ENCODE results near the gene RABGAP1. TPM values are rescaled to one million over a fixed set of nuclear protein-coding genes. Genes with fewer than 3 reads are reported as not detected.

The RABGAP1 gene
- total RNA-seq, 1 experiment from 2014 or later, result 95.8 TPM

- H3F3A ChIP-seq (ENCODE audit: insufficient read depth, low read depth), result no peaks in the 10 kb centered on the region; the same call in 1 of the 2 replicates
- 0 out of 2 replicates have a peak, but pooled peaks cover 4% of the 10 kb centered on the region for H3K36me3 ChIP-seq (ENCODE audit: low read depth)
- CTCF ChIA-PET, result interaction anchor here (0.7 kb wide), 1 partner anchor 317 kb away, joined by 3 read pairs; no protein-coding TSS in a partner anchor
Observed at GRCh38 chr9:123053711-123054110, 112.9 kb downstream of the RABGAP1 start.

GRCh38 chr9:123058834-123059233 is 118.0 kb downstream of the RABGAP1 start:
- H3K9me3 ChIP-seq (ENCODE audit: insufficient read depth, low read depth), result no peaks in the 10 kb centered on the region
- H4K20me1 ChIP-seq (ENCODE audit: insufficient read depth), result peaks cover 7% of the 10 kb centered on the region
- TF ChIP-seq EZH2 (IDR thresholded peaks at IDR 0.05; ENCODE audit: low read depth) (no peak), CTCF (conservative IDR thresholded peaks at IDR 0.05) (no peak)
- CTCF ChIA-PET, result no interaction called here
- DNase-seq, result no peak
- 0 out of 2 replicates have a peak, but pooled peaks cover 3% of the 10 kb centered on the region for H3K36me3 ChIP-seq (ENCODE audit: low read depth)
- no peaks in the 10 kb centered on the region for H3K27me3 ChIP-seq (ENCODE audit: insufficient read depth, low read depth)
- BruUV-seq (replicated peaks), result no TSS peak
- no peaks in the 10 kb centered on the region for H3K79me2 ChIP-seq (ENCODE audit: low read depth)
- no peaks in the 10 kb centered on the region for H3K4me1 ChIP-seq (replicated peaks; ENCODE audit: insufficient read depth)
- H3K4me3 ChIP-seq, result no peak overlapping the region
- H2AFZ ChIP-seq, result no peak overlapping the region
- H3K9me2 ChIP-seq (ENCODE audit: insufficient read depth), result no peaks in the 10 kb centered on the region
- intact Hi-C loops (cut with micrococcal nuclease; ENCODE audit: unreplicated experiment), result no loop called here
- no peak overlapping the region for H3K4me2 ChIP-seq
- POLR2A ChIA-PET (ENCODE audit: unreplicated experiment), result no interaction called here
- no peak overlapping the region for H3K27ac ChIP-seq
- 0 out of 2 replicates have a peak, but pooled peaks cover 6% of the 10 kb centered on the region for H3F3A ChIP-seq (ENCODE audit: insufficient read depth, low read depth)

More at GRCh38 chr9:123053711-123054110, 112.9 kb downstream of the RABGAP1 start:
- no TSS peak for BruUV-seq (replicated peaks)
- Histone ChIP-seq H4K20me1 (ENCODE audit: insufficient read depth) (peaks cover 15% of the 10 kb centered on the region), H3K4me1 (replicated peaks; ENCODE audit: insufficient read depth) (no peaks in the 10 kb centered on the region), H3K79me2 (ENCODE audit: low read depth) (no peaks in the 10 kb centered on the region), H3K4me3 (no peak overlapping the region), H3K4me2 (no peak overlapping the region), H3K9me2 (ENCODE audit: insufficient read depth) (no peaks in the 10 kb centered on the region), H2AFZ (no peak overlapping the region), H3K27ac (no peak overlapping the region), H3K9me3 (ENCODE audit: insufficient read depth, low read depth) (no peaks in the 10 kb centered on the region), H3K27me3 (ENCODE audit: insufficient read depth, low read depth) (no peaks in the 10 kb centered on the region)
- intact Hi-C loops (cut with micrococcal nuclease; ENCODE audit: unreplicated experiment), result no loop called here
- POLR2A ChIA-PET (ENCODE audit: unreplicated experiment), result interaction anchor here (0.6 kb wide), 1 partner anchor 67 kb away, joined by 4 read pairs; no protein-coding TSS in a partner anchor
- no peak for DNase-seq
- TF ChIP-seq EZH2 (IDR thresholded peaks at IDR 0.05; ENCODE audit: low read depth) (no peak), CTCF (conservative IDR thresholded peaks at IDR 0.05) (no peak)

- H3K79me2 ChIP-seq (ENCODE audit: low read depth), result no peaks in the 10 kb centered on the region
- TF ChIP-seq EZH2 (IDR thresholded peaks at IDR 0.05; ENCODE audit: low read depth), result no peak
- no peak for TF ChIP-seq CTCF (conservative IDR thresholded peaks at IDR 0.05)
- H3K4me1 ChIP-seq (replicated peaks; ENCODE audit: insufficient read depth), result no peaks in the 10 kb centered on the region
- no peak overlapping the region for H3K4me2 ChIP-seq
- ChIA-PET CTCF (no interaction called here), POLR2A (ENCODE audit: unreplicated experiment) (no interaction called here)
- H4K20me1 ChIP-seq (ENCODE audit: insufficient read depth), result peaks cover 3% of the 10 kb centered on the region; the same call in 1 of the 2 replicates
- H3K36me3 ChIP-seq (ENCODE audit: low read depth), result no peaks in the 10 kb centered on the region
- no peaks in the 10 kb centered on the region for H3K9me2 ChIP-seq (ENCODE audit: insufficient read depth)
- H2AFZ ChIP-seq, result no peak overlapping the region
- no peak overlapping the region for H3K27ac ChIP-seq
- no peak overlapping the region for H3K4me3 ChIP-seq
- no TSS peak for BruUV-seq (replicated peaks)
- intact Hi-C loops (cut with micrococcal nuclease; ENCODE audit: unreplicated experiment), result no loop called here
- H3F3A ChIP-seq (ENCODE audit: insufficient read depth, low read depth), result 0 out of 2 replicates have a peak, but pooled peaks cover 6% of the 10 kb centered on the region
- H3K27me3 ChIP-seq (ENCODE audit: insufficient read depth, low read depth), result no peaks in the 10 kb centered on the region
- no peak for DNase-seq
- H3K9me3 ChIP-seq (ENCODE audit: insufficient read depth, low read depth), result no peaks in the 10 kb centered on the region
Observed at GRCh38 chr9:123059472-123060220, 118.8 kb downstream of the RABGAP1 start.
